Measurements from ENCODE around the gene LRP8.

Gene LRP8

GRCh38 chr1:53265581-53265980, 62.3 kb downstream of the LRP8 start:
- no peaks in the 10 kb centered on the region for H3K9me3 Mint-ChIP-seq
- no peak overlapping the region for H3K4me3 Mint-ChIP-seq
- H3K4me1 Mint-ChIP-seq, result no peaks in the 10 kb centered on the region
- H3K27ac Mint-ChIP-seq, result no peak overlapping the region
- H3K36me3 Mint-ChIP-seq, result peaks cover 25% of the 10 kb centered on the region
- H3K27me3 Mint-ChIP-seq, result no peaks in the 10 kb centered on the region

- Mint-ChIP-seq H3K4me3 (no peak overlapping the region), H3K36me3 (peaks cover 21% of the 10 kb centered on the region), H3K27ac (no peak overlapping the region), H3K4me1 (no peaks in the 10 kb centered on the region), H3K27me3 (no peaks in the 10 kb centered on the region), H3K9me3 (no peaks in the 10 kb centered on the region)
Observed at GRCh38 chr1:53264048-53264447, 63.8 kb downstream of the LRP8 start.

GRCh38 chr1:53262000-53262399, 65.9 kb downstream of the LRP8 start:
- Mint-ChIP-seq H3K27ac (no peak overlapping the region), H3K4me3 (no peak overlapping the region), H3K4me1 (no peaks in the 10 kb centered on the region), H3K27me3 (no peaks in the 10 kb centered on the region), H3K36me3 (peaks cover 20% of the 10 kb centered on the region), H3K9me3 (no peaks in the 10 kb centered on the region)

GRCh38 chr1:53260631-53261247, 67.1 kb downstream of the LRP8 start:
- Mint-ChIP-seq H3K4me1 (no peaks in the 10 kb centered on the region), H3K27ac (no peak overlapping the region), H3K9me3 (no peaks in the 10 kb centered on the region), H3K27me3 (no peaks in the 10 kb centered on the region), H3K36me3 (peaks cover 16% of the 10 kb centered on the region), H3K4me3 (no peak overlapping the region)

GRCh38 chr1:53259932-53260331, 67.9 kb downstream of the LRP8 start:
- Mint-ChIP-seq H3K4me3 (no peak overlapping the region), H3K36me3 (peaks cover 9% of the 10 kb centered on the region), H3K27me3 (no peaks in the 10 kb centered on the region), H3K4me1 (no peaks in the 10 kb centered on the region), H3K9me3 (no peaks in the 10 kb centered on the region), H3K27ac (no peak overlapping the region)

GRCh38 chr1:53258216-53258615, 69.7 kb downstream of the LRP8 start:
- peaks cover 4% of the 10 kb centered on the region for H3K36me3 Mint-ChIP-seq
- H3K4me3 Mint-ChIP-seq, result no peak overlapping the region
- no peaks in the 10 kb centered on the region for H3K27me3 Mint-ChIP-seq
- H3K27ac Mint-ChIP-seq, result no peak overlapping the region
- H3K4me1 Mint-ChIP-seq, result no peaks in the 10 kb centered on the region
- no peaks in the 10 kb centered on the region for H3K9me3 Mint-ChIP-seq

GRCh38 chr1:53257454-53258081, 70.3 kb downstream of the LRP8 start:
- H3K27me3 Mint-ChIP-seq, result no peaks in the 10 kb centered on the region
- no peak overlapping the region for H3K27ac Mint-ChIP-seq
- H3K36me3 Mint-ChIP-seq, result peaks cover 6% of the 10 kb centered on the region

GRCh38 chr1:53256511-53257453, 71.1 kb downstream of the LRP8 start:
- no peak overlapping the region for H3K4me3 Mint-ChIP-seq
- no peaks in the 10 kb centered on the region for H3K4me1 Mint-ChIP-seq
- H3K27ac Mint-ChIP-seq, result no peak overlapping the region
- peaks cover 7% of the 10 kb centered on the region for H3K36me3 Mint-ChIP-seq
- no peaks in the 10 kb centered on the region for H3K9me3 Mint-ChIP-seq
- H3K27me3 Mint-ChIP-seq, result no peaks in the 10 kb centered on the region

More at GRCh38 chr1:53257454-53258081, 70.3 kb downstream of the LRP8 start:
- no peaks in the 10 kb centered on the region for H3K9me3 Mint-ChIP-seq
- H3K4me3 Mint-ChIP-seq, result no peak overlapping the region
- no peaks in the 10 kb centered on the region for H3K4me1 Mint-ChIP-seq

- Mint-ChIP-seq H3K4me1 (no peaks in the 10 kb centered on the region), H3K4me3 (no peak overlapping the region), H3K9me3 (no peaks in the 10 kb centered on the region), H3K27me3 (no peaks in the 10 kb centered on the region), H3K27ac (no peak overlapping the region), H3K36me3 (peaks cover 12% of the 10 kb centered on the region)
Observed at GRCh38 chr1:53255031-53255430, 72.8 kb downstream of the LRP8 start.

GRCh38 chr1:53254011-53254640, 73.7 kb downstream of the LRP8 start:
- Mint-ChIP-seq H3K36me3 (peaks cover 12% of the 10 kb centered on the region), H3K4me3 (no peak overlapping the region), H3K27me3 (no peaks in the 10 kb centered on the region), H3K4me1 (no peaks in the 10 kb centered on the region), H3K9me3 (no peaks in the 10 kb centered on the region), H3K27ac (no peak overlapping the region)

- H3K36me3 Mint-ChIP-seq, result peaks cover 12% of the 10 kb centered on the region
- no peak overlapping the region for H3K4me3 Mint-ChIP-seq
- H3K4me1 Mint-ChIP-seq, result no peaks in the 10 kb centered on the region
- no peaks in the 10 kb centered on the region for H3K9me3 Mint-ChIP-seq
- no peaks in the 10 kb centered on the region for H3K27me3 Mint-ChIP-seq
- H3K27ac Mint-ChIP-seq, result no peak overlapping the region
Observed at GRCh38 chr1:53250325-53250724, 77.5 kb downstream of the LRP8 start.

GRCh38 chr1:53249706-53250105, 78.2 kb downstream of the LRP8 start:
- Mint-ChIP-seq H3K27me3 (no peaks in the 10 kb centered on the region), H3K27ac (no peak overlapping the region), H3K36me3 (peaks cover 12% of the 10 kb centered on the region), H3K4me1 (no peaks in the 10 kb centered on the region), H3K9me3 (no peaks in the 10 kb centered on the region), H3K4me3 (no peak overlapping the region)

- H3K27ac Mint-ChIP-seq, result no peak overlapping the region
- H3K4me3 Mint-ChIP-seq, result no peak overlapping the region
- no peaks in the 10 kb centered on the region for H3K9me3 Mint-ChIP-seq
- H3K36me3 Mint-ChIP-seq, result peaks cover 9% of the 10 kb centered on the region
- H3K27me3 Mint-ChIP-seq, result no peaks in the 10 kb centered on the region
- H3K4me1 Mint-ChIP-seq, result no peaks in the 10 kb centered on the region
Observed at GRCh38 chr1:53246261-53247134, 81.4 kb downstream of the LRP8 start.

- no peak overlapping the region for H3K27ac Mint-ChIP-seq
Observed at GRCh38 chr1:53244141-53244540, 83.7 kb downstream of the LRP8 start.

GRCh38 chr1:53242381-53242780, 85.5 kb downstream of the LRP8 start:
- H3K27ac Mint-ChIP-seq, result no peak overlapping the region
- peaks cover 17% of the 10 kb centered on the region for H3K4me1 Mint-ChIP-seq
- no peaks in the 10 kb centered on the region for H3K9me3 Mint-ChIP-seq
- H3K27me3 Mint-ChIP-seq, result no peaks in the 10 kb centered on the region
- H3K36me3 Mint-ChIP-seq, result no peaks in the 10 kb centered on the region
- no peak overlapping the region for H3K4me3 Mint-ChIP-seq

More at GRCh38 chr1:53244141-53244540, 83.7 kb downstream of the LRP8 start:
- Mint-ChIP-seq H3K27me3 (no peaks in the 10 kb centered on the region), H3K9me3 (no peaks in the 10 kb centered on the region), H3K4me1 (peaks cover under 1% of the 10 kb centered on the region), H3K4me3 (no peak overlapping the region), H3K36me3 (peaks cover 2% of the 10 kb centered on the region)

All from activated naive CD4-positive, alpha-beta T cell treated with anti-CD3 and anti-CD28 coated beads, Interleukin-2, amount 50 U/mL, for 24 hours (primary cell).